Peyer's patch (tissue), 4 donors: ENCODE data around the gene NBL1.

Source experiments
- POLR2A ChIP-seq, 2 donors: fragments of 450-650 bp; IDR thresholded peaks; one replicate each; pipeline ENCODE4 v1.5.1; 2017; ENCODE audit warnings: antibody characterized with exemption in 2 of 2, mild to moderate bottlenecking in 2 of 2, moderate library complexity in 2 of 2
- TF ChIP-seq, protein P1 (sequence below), 6 experiments: fragments of 450-650 bp in 4 of 6; fragments of 200-600 bp in 2 of 6; sonication (generic) in 1 of 6; IDR thresholded peaks; one replicate each; pipeline ENCODE4 v1.5.1; 2017 to 2019; ENCODE audit warnings: antibody characterized with exemption in 6 of 6, mild to moderate bottlenecking in 3 of 6, moderate library complexity in 1 of 6

DNA sequence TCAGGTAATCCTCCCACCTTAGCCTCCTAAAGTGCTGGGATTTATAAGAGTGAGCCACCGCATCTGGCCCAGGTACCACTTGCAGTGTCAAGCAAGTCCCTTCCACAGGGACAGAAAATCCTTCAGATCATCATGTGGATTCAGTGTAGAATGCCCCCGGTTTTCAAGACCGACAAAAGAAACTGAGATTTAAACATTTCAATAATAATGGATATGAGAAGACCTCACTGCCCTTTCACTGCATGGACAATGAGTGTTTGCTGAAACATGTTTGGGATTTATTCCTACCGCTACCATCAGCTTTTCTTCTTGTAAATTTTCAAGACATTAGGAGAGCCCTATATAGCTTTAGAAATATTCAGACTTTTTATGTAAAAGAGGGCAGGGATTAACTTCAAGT, 62.0 kb downstream of the NBL1 start:
- TF ChIP-seq, protein P1, sequence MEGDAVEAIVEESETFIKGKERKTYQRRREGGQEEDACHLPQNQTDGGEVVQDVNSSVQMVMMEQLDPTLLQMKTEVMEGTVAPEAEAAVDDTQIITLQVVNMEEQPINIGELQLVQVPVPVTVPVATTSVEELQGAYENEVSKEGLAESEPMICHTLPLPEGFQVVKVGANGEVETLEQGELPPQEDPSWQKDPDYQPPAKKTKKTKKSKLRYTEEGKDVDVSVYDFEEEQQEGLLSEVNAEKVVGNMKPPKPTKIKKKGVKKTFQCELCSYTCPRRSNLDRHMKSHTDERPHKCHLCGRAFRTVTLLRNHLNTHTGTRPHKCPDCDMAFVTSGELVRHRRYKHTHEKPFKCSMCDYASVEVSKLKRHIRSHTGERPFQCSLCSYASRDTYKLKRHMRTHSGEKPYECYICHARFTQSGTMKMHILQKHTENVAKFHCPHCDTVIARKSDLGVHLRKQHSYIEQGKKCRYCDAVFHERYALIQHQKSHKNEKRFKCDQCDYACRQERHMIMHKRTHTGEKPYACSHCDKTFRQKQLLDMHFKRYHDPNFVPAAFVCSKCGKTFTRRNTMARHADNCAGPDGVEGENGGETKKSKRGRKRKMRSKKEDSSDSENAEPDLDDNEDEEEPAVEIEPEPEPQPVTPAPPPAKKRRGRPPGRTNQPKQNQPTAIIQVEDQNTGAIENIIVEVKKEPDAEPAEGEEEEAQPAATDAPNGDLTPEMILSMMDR (IDR thresholded peaks at IDR 0.05): no peak
- TF ChIP-seq POLR2A (IDR thresholded peaks at IDR 0.05): no peak
